ENCODE results near the gene PDE1C. TPM values are rescaled to one million over a fixed set of nuclear protein-coding genes. Genes with fewer than 3 reads are reported as not detected.
A peak's percentile ranks its signal among the peaks of the same experiment; 100 is the strongest.

Gene PDE1C
- 0.02 TPM in 1 of 2 replicates, not detected in the other for total RNA-seq (2014; rRNA removed; shearing (Covaris generic))

DNA sequence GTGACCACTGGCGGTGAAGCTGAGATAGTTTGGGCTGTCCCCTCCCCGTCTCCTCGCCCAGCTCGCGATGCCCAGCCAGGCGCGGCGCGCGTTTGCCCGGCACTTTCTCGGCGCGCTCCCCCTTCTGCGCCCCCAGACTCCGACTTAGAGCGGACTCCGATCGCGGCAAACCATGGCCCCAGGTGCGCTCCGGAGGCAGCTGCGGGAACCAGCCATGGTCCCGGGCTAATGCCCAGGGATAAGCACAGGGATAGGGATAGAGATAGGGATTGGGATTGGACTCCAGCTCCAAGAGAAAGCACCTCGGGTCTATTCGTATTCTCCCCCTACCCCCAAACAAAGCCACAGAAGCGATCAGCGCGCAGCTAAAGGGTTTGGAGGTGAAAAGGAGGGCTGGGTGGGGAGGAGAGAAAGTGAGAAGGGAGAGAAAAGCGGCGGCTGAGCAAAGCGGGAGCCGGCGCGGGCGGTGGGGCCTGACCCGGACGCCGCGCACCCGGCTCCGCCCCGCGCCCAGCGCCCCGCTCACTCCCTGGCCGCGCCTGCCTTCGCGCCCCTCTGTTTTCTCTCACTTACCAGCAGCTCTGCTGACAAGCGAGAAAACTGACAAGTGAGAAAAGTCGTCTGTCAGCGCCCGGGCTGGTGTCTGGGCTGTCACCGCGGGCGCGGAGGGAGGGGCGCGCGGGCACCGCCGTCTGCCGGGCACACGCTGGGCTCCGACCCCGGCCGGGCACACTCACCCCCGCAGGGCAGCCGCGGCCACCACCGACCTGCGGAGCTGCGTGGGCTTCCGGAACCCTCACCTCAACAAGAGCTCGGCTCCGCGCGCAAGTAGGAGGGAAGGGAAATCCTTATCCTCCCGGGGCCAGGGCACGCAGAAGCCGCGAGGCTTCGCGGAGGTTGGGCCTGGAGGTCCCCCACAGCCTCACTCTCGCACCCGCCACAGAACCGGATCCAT, at the start of gene PDE1C:
Gene PDE1C, minus strand, starts transcription at position 2 of the 955 bp plus-strand sequence.
- Histone ChIP-seq H3K27me3 (no peaks in the 10 kb centered on the region), H3K9me3 (replicated peaks) (no peaks in the 10 kb centered on the region), H3K4me1 (no peaks in the 10 kb centered on the region), H3K36me3 (no peaks in the 10 kb centered on the region), H3K27ac (no peak within 1 kb of the TSS), H3K4me3 (no peak within 1 kb of the TSS)
- DNase-seq = no peak

DNA sequence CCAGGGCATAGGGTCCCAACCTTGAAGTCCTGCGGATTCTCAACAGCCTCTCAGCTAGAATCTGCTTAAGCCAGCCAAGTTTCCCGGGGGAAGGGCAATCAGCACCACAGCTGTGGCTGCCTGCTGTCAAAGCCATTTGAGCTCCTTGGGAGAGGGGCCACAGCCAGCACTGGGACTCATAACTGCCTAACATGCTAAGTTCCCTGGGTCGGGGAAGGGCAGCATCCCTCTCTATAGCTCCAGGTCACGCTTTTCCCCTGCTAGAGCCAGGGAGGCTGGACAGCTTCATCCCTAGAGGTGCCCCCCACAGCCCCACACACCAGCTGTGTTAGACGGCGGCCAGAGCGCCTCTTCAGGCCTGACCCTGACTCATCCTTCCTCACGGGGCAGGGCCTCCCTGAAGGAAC, 49.6 kb upstream of the PDE1C start:
- no peaks in the 10 kb centered on the region for H3K27me3 ChIP-seq

DNA sequence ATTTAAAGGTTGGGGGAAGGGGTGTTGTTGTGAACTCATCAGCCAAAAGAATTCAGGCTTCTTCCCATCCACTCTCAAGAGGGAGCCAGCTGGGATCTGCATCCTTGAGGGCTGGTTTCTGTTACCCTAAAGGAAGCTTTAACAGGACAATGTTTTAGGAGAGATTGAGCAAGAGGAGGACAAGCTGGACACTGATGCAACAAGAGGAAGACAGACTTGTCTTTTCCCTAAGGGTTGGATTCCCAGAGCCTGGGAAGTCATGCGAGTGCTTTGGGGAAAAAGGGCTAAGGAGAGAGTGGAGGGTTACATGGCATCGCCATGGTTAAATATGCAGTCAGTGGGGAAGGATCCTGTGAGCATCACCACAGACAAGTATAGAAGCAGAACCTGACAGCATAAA, 47.6 kb upstream of the PDE1C start:
- Histone ChIP-seq H3K4me1 (no peaks in the 10 kb centered on the region), H3K4me3 (no peak overlapping the region), H3K27ac (no peak overlapping the region), H3K9me3 (replicated peaks) (no peaks in the 10 kb centered on the region), H3K36me3 (no peaks in the 10 kb centered on the region), H3K27me3 (no peaks in the 10 kb centered on the region)
- DNase-seq = no peak

More for the DNA sequence above, 49.6 kb upstream of the PDE1C start:
- no peaks in the 10 kb centered on the region for H3K4me1 ChIP-seq
- no peak overlapping the region for H3K4me3 ChIP-seq
- no peak overlapping the region for H3K27ac ChIP-seq
- no peak for DNase-seq
- no peaks in the 10 kb centered on the region for H3K36me3 ChIP-seq
- H3K9me3 ChIP-seq (replicated peaks) = no peaks in the 10 kb centered on the region

DNA sequence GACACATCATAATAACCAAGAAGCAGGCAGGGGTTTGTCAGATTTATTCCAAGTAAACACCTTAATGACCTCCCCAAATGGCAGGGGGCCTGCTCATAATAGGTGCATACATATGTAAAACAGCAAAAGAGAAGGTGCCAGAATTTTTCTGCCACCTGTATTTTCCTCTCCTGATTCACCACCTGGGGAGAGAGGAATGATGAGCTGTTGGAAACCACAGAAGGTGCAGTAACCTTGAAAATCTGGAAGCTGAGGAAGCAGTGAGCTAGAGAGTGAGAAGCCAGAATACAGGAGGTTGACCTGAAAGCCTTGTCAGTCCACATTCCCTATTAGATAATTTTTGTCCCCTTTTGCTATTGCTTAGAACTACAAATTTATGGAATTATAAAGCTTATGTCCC, 46.2 kb upstream of the PDE1C start:
- Histone ChIP-seq H3K4me1 (no peaks in the 10 kb centered on the region), H3K27me3 (no peaks in the 10 kb centered on the region), H3K9me3 (replicated peaks) (no peaks in the 10 kb centered on the region), H3K4me3 (no peak overlapping the region), H3K36me3 (no peaks in the 10 kb centered on the region), H3K27ac (no peak overlapping the region)
- DNase-seq = no peak

DNA sequence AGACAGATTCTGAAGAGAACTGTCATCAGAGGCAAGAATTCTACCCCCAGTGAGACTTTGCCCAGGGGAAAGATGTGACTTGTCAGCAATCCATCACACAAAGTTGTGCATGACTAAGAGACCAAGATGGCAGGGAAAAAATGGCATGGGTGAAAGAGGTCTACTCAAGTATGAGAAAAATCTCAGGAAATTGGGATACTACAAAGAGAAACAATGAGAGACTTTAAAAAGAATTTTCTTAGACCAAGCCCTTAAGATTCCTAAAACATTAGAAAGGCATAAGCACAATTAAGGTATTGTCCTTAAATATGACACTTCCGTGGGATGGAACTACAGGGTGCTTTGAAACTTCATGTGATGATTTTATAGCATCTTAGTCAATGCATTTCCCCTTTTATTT, 45.6 kb upstream of the PDE1C start:
- no peak for DNase-seq
- H3K9me3 ChIP-seq (replicated peaks) = no peaks in the 10 kb centered on the region
- H3K27me3 ChIP-seq = no peaks in the 10 kb centered on the region
- no peaks in the 10 kb centered on the region for H3K36me3 ChIP-seq
- H3K27ac ChIP-seq = no peak overlapping the region
- H3K4me3 ChIP-seq = no peak overlapping the region
- H3K4me1 ChIP-seq = no peaks in the 10 kb centered on the region

DNA sequence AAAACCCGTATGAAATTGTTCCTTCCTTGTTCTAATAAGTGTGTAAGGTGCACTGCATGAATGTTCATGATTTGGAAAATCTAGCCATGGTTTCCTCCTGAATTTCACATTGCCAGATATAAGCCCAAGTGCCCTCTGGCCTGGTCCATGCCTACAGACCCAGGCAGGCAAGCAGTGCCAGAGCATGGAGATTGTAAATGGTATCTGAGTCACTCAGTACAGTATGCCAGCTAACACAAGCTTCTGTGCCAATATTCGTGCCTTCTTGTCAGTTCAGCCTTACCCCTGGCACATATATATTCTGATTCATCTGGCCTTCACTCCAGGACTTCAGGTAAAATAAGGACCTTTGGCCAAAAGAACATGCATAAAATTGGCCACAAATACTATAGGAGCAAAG, 38.4 kb upstream of the PDE1C start:
- H3K27ac ChIP-seq = no peak overlapping the region
- no peaks in the 10 kb centered on the region for H3K27me3 ChIP-seq
- no peaks in the 10 kb centered on the region for H3K9me3 ChIP-seq (replicated peaks)
- no peak overlapping the region for H3K4me3 ChIP-seq
- no peaks in the 10 kb centered on the region for H3K36me3 ChIP-seq
- no peaks in the 10 kb centered on the region for H3K4me1 ChIP-seq
- DNase-seq = no peak

DNA sequence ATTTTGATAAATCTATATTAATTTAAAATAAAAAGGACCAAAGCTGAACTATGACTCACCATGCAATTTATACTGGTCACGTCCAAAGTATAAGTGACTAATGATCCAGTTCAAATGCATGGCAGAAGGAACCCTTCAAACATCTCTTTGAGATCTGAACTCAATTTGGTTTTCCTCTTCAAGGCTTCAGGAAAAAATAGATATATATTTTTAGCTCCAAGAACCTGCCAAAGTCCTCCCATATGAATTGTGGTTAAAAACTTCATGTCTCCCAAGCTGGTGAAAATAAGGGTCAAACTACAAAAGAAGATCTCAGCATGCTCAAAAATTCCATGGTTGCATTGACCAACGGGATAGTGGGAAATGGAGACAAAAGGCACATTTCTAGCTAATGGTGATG, 34.6 kb upstream of the PDE1C start:
- DNase-seq = no peak
- Histone ChIP-seq H3K27ac (no peak overlapping the region), H3K4me3 (no peak overlapping the region), H3K27me3 (no peaks in the 10 kb centered on the region), H3K36me3 (no peaks in the 10 kb centered on the region), H3K9me3 (replicated peaks) (no peaks in the 10 kb centered on the region), H3K4me1 (no peaks in the 10 kb centered on the region; the same call in 1 of the 2 replicates)

DNA sequence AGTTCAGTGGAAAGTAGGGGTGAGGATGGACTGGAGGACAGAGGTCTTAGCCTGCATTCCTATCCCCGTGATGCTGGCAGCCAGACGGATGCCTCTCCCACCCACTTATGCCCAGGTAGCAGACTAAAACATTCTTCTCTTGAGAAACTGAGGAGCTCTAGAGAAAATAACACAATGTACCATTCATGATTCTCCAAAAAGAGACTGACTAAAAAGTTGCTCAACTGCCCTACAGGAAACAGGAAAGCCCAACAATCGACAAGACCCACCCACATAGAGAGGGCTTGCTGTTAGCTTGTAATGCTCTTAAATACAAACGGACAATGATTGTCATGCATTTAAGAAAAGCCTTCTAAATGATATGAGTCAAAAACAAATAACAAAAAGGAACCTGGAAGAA, 33.2 kb upstream of the PDE1C start:
- H3K27me3 ChIP-seq = no peaks in the 10 kb centered on the region
- H3K4me1 ChIP-seq = no peaks in the 10 kb centered on the region; the same call in 1 of the 2 replicates
- DNase-seq = no peak
- H3K9me3 ChIP-seq (replicated peaks) = no peaks in the 10 kb centered on the region
- H3K27ac ChIP-seq = no peak overlapping the region
- H3K36me3 ChIP-seq = no peaks in the 10 kb centered on the region
- H3K4me3 ChIP-seq = no peak overlapping the region

DNA sequence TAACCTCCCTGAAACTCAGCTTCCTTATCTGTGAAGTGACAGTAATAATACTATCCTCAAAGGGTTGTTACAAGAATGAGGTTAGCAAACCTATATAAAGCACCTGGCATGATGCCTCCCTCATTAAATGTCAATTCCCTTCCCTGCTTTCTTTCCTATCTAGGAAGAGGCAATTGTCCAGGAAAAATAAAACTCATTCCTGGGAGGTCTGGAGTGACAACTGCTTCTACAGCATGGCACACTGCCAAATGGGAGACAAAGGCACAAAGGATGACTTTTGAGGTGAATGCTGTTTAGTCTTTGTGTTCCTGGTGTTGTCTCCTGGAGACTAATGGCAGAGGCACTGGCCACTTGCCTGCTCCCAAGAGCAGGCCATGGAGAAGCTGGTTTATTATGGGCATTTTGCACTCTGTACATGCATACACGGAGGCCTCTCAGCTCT, 32.2 kb upstream of the PDE1C start:
- no peak overlapping the region for H3K4me3 ChIP-seq
- no peaks in the 10 kb centered on the region for H3K27me3 ChIP-seq
- H3K36me3 ChIP-seq = no peaks in the 10 kb centered on the region
- no peak overlapping the region for H3K27ac ChIP-seq
- no peaks in the 10 kb centered on the region for H3K9me3 ChIP-seq (replicated peaks)
- peak; percentile 8 to 21 for DNase-seq
- no peaks in the 10 kb centered on the region; the same call in 1 of the 2 replicates for H3K4me1 ChIP-seq

DNA sequence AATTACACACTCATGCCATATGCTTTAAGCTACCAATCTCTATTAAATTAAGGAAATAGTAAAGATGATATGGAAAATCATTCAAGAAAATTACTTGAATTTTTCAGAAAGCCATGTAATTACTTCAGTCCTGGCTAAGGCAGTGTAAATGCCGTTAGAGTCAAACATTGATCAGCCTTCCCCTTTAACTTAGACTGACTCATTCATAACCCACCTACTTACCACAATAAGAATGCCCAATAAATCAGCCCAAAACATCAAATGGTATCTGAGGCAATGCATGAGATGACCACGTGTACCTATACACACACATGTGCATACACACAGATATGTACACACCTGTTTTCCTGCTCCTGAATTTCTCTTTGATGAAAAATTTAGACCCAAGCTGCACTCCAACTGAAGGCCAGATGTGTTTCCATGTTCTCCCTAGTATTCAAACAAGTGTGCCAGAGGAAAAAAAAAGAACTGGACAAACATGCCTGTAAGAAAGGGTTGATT, 30.2 kb upstream of the PDE1C start:
- no peaks in the 10 kb centered on the region for H3K36me3 ChIP-seq
- no peak overlapping the region for H3K4me3 ChIP-seq
- H3K4me1 ChIP-seq = no peaks in the 10 kb centered on the region; the same call in 1 of the 2 replicates
- no peak for DNase-seq
- no peaks in the 10 kb centered on the region for H3K27me3 ChIP-seq
- H3K27ac ChIP-seq = no peak overlapping the region
- H3K9me3 ChIP-seq (replicated peaks) = no peaks in the 10 kb centered on the region

DNA sequence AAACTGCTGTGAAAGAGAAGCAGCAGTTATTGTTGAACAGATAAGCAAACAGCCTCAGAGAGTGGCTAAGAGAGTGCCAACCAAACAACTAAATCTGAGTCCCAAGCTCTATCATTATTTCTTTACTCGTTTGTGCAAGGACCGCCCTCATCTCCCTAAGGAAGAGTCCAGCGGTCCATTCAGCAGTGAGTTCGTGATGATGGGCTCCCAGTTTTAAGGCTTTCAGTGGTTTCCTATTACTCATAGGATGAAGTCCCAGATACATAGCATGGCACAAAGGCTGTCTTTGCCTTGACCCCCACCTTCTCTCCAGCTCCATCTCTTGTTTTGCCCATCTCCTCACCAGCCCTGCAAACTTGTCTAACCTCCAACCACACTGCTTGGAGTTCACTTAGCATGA, 24.3 kb upstream of the PDE1C start:
- no peak for DNase-seq
- no peaks in the 10 kb centered on the region for H3K4me1 ChIP-seq
- H3K9me3 ChIP-seq (replicated peaks) = no peaks in the 10 kb centered on the region
- H3K27ac ChIP-seq = no peak overlapping the region
- H3K27me3 ChIP-seq = no peaks in the 10 kb centered on the region
- no peak overlapping the region for H3K4me3 ChIP-seq
- H3K36me3 ChIP-seq = no peaks in the 10 kb centered on the region

DNA sequence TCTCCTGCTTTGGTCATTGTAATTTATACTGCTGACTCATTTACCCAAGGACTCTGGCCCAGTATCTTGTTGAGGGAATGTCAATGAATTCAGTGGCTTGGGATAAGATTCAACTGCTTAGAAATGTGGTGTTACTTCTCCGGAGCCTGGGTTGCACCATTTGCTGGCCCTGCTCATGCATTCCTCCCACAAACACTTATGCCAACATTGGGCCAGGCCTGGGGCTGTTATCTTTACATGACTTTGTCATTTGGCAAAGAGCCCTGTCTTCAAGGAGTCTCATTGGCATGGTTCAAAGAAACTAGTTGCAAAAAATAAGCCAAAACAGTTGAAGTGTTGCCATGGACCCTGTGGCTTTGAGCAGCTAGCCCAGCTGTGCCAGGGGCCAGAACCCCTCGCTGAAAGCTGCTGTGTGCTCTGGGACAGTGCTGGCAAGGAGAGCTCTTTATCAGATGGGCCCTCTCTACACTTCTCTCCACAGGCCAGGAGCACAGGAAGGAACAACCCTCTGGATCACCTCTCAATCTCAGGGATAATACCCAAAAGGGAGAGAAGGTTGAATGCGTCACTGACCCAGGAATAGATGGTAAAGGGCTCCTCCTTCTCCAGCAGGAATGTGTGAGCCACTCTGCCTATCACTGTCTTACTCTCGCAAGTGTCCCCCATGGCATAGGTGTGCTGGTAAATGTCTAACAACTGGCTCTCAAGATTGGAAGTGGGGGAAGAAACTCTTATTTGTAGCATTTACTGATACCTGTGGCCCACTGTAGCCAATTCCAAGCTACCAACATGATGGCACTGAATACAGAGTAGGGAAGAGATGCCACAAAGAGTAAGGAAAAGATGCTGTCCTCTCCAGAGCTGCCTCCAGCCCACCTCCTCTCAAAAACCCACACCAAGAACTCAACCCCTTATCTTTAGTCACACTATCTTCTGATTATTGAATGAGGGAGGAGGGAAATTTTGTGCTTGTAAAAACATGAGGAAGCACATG, 23.5 kb upstream of the PDE1C start:
- H3K36me3 ChIP-seq = no peaks in the 10 kb centered on the region
- H3K4me1 ChIP-seq = no peaks in the 10 kb centered on the region
- DNase-seq = no peak
- H3K9me3 ChIP-seq (replicated peaks) = no peaks in the 10 kb centered on the region
- H3K27me3 ChIP-seq = no peaks in the 10 kb centered on the region
- H3K4me3 ChIP-seq = no peak overlapping the region
- H3K27ac ChIP-seq = no peak overlapping the region

DNA sequence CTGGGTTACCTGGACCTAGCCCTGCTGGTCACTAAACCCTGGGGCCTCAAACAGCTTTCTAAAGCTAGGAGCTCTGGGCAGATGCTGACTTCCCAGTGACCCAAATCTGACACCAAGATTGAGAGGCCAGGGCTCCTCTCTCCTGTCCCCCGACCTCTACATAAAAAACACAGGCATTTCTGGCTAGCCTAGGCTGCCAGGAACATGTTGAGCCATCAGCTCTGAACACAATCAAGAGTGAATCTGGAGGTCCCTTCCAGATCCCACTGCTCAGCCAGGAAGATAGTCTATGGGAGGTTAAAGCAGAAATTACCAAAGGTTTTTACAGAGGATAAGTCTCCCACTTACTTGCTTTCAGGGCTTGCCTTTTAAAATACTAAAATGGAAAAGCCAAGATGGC, 22.1 kb upstream of the PDE1C start:
- Histone ChIP-seq H3K36me3 (no peaks in the 10 kb centered on the region), H3K9me3 (replicated peaks) (no peaks in the 10 kb centered on the region), H3K27ac (no peak overlapping the region), H3K27me3 (no peaks in the 10 kb centered on the region), H3K4me3 (no peak overlapping the region), H3K4me1 (no peaks in the 10 kb centered on the region)
- DNase-seq = no peak

DNA sequence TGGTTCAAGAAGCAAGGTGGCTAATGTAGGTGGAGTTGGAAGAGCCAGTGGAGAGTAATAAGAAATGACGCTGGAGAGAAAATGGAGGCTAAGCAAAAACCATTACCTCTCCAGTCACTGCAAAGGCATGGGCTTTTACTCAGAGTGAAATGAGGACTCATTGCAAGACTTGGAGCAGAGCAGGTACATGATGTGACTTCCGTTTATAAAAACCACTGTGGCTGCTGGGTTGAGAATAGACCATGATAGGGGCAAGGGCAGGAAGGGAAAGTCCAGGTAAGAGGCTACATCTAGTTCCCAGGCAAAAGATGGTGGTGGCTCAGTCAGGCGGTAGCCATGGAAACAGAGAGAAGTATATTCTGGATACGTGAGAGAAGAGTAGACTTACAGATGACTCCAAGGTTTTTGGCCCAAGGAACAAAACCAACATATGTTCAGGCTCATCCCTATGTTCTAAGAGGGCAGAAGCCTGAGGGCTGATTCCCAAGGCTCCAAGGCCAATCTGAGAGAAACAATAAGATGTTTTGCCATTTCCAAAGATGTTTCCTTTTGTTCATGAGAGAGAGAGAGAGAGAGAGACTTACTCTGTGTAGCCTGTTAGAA, 21.5 kb upstream of the PDE1C start:
- Histone ChIP-seq H3K36me3 (no peaks in the 10 kb centered on the region), H3K4me3 (no peak overlapping the region), H3K27me3 (no peaks in the 10 kb centered on the region), H3K9me3 (replicated peaks) (no peaks in the 10 kb centered on the region), H3K4me1 (no peaks in the 10 kb centered on the region), H3K27ac (no peak overlapping the region)
- DNase-seq = no peak
